Caco-2 (cell line): ENCODE data around the gene SLC1A2. TPM values are rescaled to one million over a fixed set of nuclear protein-coding genes. Genes with fewer than 3 reads are reported as not detected.

Experiments used
- BruUV-seq: library from RNA; stranded (reverse); fragments of 400-500 nt; replicated peaks from 2 replicates; lab custom pipeline; 2021; lab: Mats Ljungman, UMichigan
- CTCF ChIA-PET: fragments of 300-600 bp; sonication (Branson Sonifier 250); formaldehyde crosslinking; loops from one replicate; lab custom pipeline; 2022; ENCODE audit warnings: antibody characterized with exemption; lab: Charles Lee
- POLR2A ChIA-PET: fragments of 300-600 bp; sonication (Branson Sonifier 250); formaldehyde crosslinking; loops from one replicate; lab custom pipeline; 2022; ENCODE audit warnings: antibody characterized with exemption; lab: Charles Lee
- DNase-seq, 2 experiments: peaks; one replicate each; pipeline versions ENCODE4 v3.0.0 to v3.0.0-alpha.2; 2020 to 2022
- H3K27me3 ChIP-seq: replicated peaks from 2 replicates; pipeline ENCODE4 v1.6.0; 2011; ENCODE audit warnings: low read length; ENCODE audit not compliant: control insufficient read depth, insufficient read depth
- H3K36me3 ChIP-seq: 2 replicates; pipeline ENCODE4 v1.5.1; 2011; ENCODE audit warnings: low read length; ENCODE audit not compliant: control insufficient read depth, insufficient read depth
- H3K4me1 ChIP-seq: fragments of 250-450 bp; sonication (Bioruptor Pico); 2 replicates; pipeline ENCODE4 v1.5.1; 2020; ENCODE audit warnings: mild to moderate bottlenecking
- H3K4me3 ChIP-seq: 2 replicates; pipeline ENCODE4 v1.5.1; 2011; ENCODE audit warnings: low read depth, mild to moderate bottlenecking, control low read depth, low read length
- H3K9me3 ChIP-seq: fragments of 250-450 bp; sonication (Bioruptor Pico); 2 replicates; pipeline ENCODE4 v1.5.1; 2020; ENCODE audit warnings: mild to moderate bottlenecking, moderate library complexity
- H3K27ac Mint-ChIP-seq: one replicate; pipeline ENCODE4 v1.8.0; 2022; ENCODE audit warnings: mixed read lengths; ENCODE audit not compliant: unreplicated experiment
- H3K27me3 Mint-ChIP-seq: one replicate; pipeline ENCODE4 v1.8.0; 2022; ENCODE audit warnings: mixed read lengths; ENCODE audit not compliant: insufficient read depth, unreplicated experiment
- H3K36me3 Mint-ChIP-seq: one replicate; pipeline ENCODE4 v1.8.0; 2022; ENCODE audit warnings: mild to moderate bottlenecking, mixed read lengths; ENCODE audit not compliant: insufficient read depth, unreplicated experiment
- H3K4me1 Mint-ChIP-seq: one replicate; pipeline ENCODE4 v1.8.0; 2022; ENCODE audit warnings: low read depth, mixed read lengths; ENCODE audit not compliant: unreplicated experiment
- H3K4me3 Mint-ChIP-seq: one replicate; pipeline ENCODE4 v1.8.0; 2022; ENCODE audit warnings: mild to moderate bottlenecking, moderate library complexity, mixed read lengths; ENCODE audit not compliant: unreplicated experiment
- H3K9me3 Mint-ChIP-seq: one replicate; pipeline ENCODE4 v1.8.0; 2022; ENCODE audit warnings: mixed read lengths; ENCODE audit not compliant: unreplicated experiment
- intact Hi-C: fragments of 100-400 bp; cut with micrococcal nuclease; formaldehyde crosslinking; loops from one replicate; pipeline ENCODE4 v1.10.0; 2022; ENCODE audit not compliant: unreplicated experiment
- total RNA-seq: library from RNA; stranded (reverse); gene quantifications from 2 replicates; pipeline ENCODE4 v1.2.3, GENCODE V29; 2022
- TF ChIP-seq, protein P1 (sequence below), 2 experiments: fragments of 200-600 bp in 1 of 2; IDR thresholded peaks; 1 replicate in 1 of 2; 2 replicates in 1 of 2; pipeline versions ENCODE4 v1.5.1 to v1.8.0; 2011 to 2022; ENCODE audit warnings: antibody characterized with exemption in 1 of 2, control low read depth in 1 of 2, inconsistent platforms in 1 of 2, low read depth in 1 of 2, low read length in 1 of 2, mild to moderate bottlenecking in 1 of 2, moderate library complexity in 1 of 2; ENCODE audit not compliant: insufficient read depth in 1 of 2, severe bottlenecking in 1 of 2, unreplicated experiment in 1 of 2

Gene SLC1A2
- total RNA-seq, 1 experiment from 2014 or later: 2.0 TPM

DNA sequence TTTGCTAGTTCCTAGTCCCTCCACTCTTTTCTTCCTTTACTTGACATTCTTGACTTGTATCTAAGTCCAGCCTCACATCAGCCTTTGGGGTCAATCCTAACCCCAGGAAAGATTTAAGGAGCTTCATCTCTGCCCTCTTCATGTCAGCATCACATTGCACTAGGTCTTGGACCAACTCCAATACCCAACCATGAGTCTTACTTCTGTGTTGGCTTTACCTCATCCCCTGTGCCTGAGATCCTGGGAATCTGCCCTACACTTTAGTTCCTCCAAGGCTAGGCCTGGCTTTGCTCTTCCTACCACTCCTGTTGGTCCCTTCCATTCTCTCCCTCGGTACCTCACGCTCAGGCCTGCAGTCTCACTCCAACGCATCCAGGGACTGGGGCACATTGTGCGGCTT, 117.0 kb downstream of the SLC1A2 start:
- DNase-seq: no peak
- ChIA-PET CTCF (no interaction called here), POLR2A (no interaction called here)
- no peaks in the 10 kb centered on the region for H3K27me3 Mint-ChIP-seq
- no peaks in the 10 kb centered on the region for H3K36me3 Mint-ChIP-seq
- no peaks in the 10 kb centered on the region for H3K36me3 ChIP-seq
- no peaks in the 10 kb centered on the region for H3K4me1 ChIP-seq
- no peaks in the 10 kb centered on the region for H3K27me3 ChIP-seq
- H3K4me1 Mint-ChIP-seq: peaks cover 7% of the 10 kb centered on the region
- no peak overlapping the region for H3K4me3 Mint-ChIP-seq
- H3K4me3 ChIP-seq: no peak overlapping the region
- H3K9me3 Mint-ChIP-seq: peaks cover 9% of the 10 kb centered on the region
- H3K27ac Mint-ChIP-seq: no peak overlapping the region
- intact Hi-C loops: no loop called here
- TF ChIP-seq, protein P1, sequence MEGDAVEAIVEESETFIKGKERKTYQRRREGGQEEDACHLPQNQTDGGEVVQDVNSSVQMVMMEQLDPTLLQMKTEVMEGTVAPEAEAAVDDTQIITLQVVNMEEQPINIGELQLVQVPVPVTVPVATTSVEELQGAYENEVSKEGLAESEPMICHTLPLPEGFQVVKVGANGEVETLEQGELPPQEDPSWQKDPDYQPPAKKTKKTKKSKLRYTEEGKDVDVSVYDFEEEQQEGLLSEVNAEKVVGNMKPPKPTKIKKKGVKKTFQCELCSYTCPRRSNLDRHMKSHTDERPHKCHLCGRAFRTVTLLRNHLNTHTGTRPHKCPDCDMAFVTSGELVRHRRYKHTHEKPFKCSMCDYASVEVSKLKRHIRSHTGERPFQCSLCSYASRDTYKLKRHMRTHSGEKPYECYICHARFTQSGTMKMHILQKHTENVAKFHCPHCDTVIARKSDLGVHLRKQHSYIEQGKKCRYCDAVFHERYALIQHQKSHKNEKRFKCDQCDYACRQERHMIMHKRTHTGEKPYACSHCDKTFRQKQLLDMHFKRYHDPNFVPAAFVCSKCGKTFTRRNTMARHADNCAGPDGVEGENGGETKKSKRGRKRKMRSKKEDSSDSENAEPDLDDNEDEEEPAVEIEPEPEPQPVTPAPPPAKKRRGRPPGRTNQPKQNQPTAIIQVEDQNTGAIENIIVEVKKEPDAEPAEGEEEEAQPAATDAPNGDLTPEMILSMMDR (IDR thresholded peaks at IDR 0.05; ENCODE audit: insufficient read depth in 1 of 2, low read depth in 1 of 2, low read length in 1 of 2, severe bottlenecking in 1 of 2, unreplicated experiment in 1 of 2): no peak
- H3K9me3 ChIP-seq: no peaks in the 10 kb centered on the region
- BruUV-seq: no TSS peak

DNA sequence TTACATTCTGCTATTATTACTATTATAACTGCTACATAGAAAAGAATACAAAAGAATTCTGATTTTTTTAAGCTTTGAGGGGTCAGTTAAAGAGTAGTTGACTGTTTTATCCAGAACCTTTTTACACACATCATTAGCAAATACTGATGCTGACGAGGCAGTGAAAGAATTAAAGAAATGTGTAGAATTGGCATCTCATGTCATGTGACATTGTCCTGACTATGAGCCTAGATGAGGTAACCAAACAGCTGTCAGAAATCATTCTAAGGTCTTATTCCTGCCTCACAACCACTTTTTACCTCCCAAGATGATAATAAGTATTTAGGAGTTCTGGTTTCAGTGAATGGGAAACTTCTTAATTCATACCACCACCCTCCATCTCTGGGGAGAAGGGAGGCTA, 121.0 kb downstream of the SLC1A2 start:
- no peaks in the 10 kb centered on the region for H3K27me3 Mint-ChIP-seq
- CTCF ChIA-PET: no interaction called here

DNA sequence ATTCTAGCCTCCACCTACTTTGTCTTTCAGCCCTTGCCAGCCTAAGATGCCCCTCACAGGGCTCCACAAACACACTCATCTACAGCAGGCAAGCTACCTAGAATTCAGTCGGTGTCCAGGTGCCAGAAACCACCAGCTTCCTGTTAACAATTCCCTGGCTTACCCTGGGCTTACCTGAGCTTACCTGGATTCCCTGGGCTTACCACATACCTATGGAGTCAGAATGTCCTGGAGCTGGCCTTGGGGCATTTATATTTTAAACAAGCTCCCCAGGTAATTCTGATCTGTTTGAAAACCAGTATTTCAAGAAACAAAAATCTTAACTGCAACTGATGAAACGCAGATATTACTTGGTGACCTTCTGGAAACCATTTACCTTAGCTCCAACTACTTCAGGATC, 123.6 kb downstream of the SLC1A2 start:
- ChIA-PET POLR2A (no interaction called here), CTCF (no interaction called here)
- H3K4me3 ChIP-seq: no peak overlapping the region
- no peaks in the 10 kb centered on the region for H3K36me3 ChIP-seq
- Mint-ChIP-seq H3K36me3 (no peaks in the 10 kb centered on the region), H3K4me3 (no peak overlapping the region), H3K4me1 (peaks cover 6% of the 10 kb centered on the region), H3K27me3 (no peaks in the 10 kb centered on the region), H3K9me3 (no peaks in the 10 kb centered on the region), H3K27ac (peak overlapping the region; percentile 59)
- no TSS peak for BruUV-seq
- peak in 1 of 2 experiments; percentile 12 for DNase-seq
- TF ChIP-seq, protein P1 (IDR thresholded peaks at IDR 0.05; ENCODE audit: insufficient read depth in 1 of 2, low read depth in 1 of 2, low read length in 1 of 2, severe bottlenecking in 1 of 2, unreplicated experiment in 1 of 2): no peak
- intact Hi-C loops: no loop called here
- H3K27me3 ChIP-seq: no peaks in the 10 kb centered on the region
- H3K4me1 ChIP-seq: no peaks in the 10 kb centered on the region
- no peaks in the 10 kb centered on the region for H3K9me3 ChIP-seq

More for the DNA sequence above, 121.0 kb downstream of the SLC1A2 start:
- H3K4me1 Mint-ChIP-seq: no peaks in the 10 kb centered on the region
- peaks cover 9% of the 10 kb centered on the region for H3K9me3 Mint-ChIP-seq
- H3K4me3 Mint-ChIP-seq: no peak overlapping the region
- H3K4me1 ChIP-seq: no peaks in the 10 kb centered on the region
- no peak for DNase-seq
- TF ChIP-seq, protein P1 (IDR thresholded peaks at IDR 0.05; ENCODE audit: insufficient read depth in 1 of 2, low read depth in 1 of 2, low read length in 1 of 2, severe bottlenecking in 1 of 2, unreplicated experiment in 1 of 2): no peak
- POLR2A ChIA-PET: no interaction called here
- H3K9me3 ChIP-seq: no peaks in the 10 kb centered on the region
- H3K27ac Mint-ChIP-seq: no peak overlapping the region
- intact Hi-C loops: no loop called here
- H3K36me3 Mint-ChIP-seq: no peaks in the 10 kb centered on the region
- H3K4me3 ChIP-seq: no peak overlapping the region
- BruUV-seq: no TSS peak
- H3K27me3 ChIP-seq: no peaks in the 10 kb centered on the region
- H3K36me3 ChIP-seq: no peaks in the 10 kb centered on the region
